HG03442 (cell line): ENCODE results near the gene ROR1.

Experiments
- ATAC-seq: cut with Tn5 transposase; IDR thresholded peaks from one replicate; pipeline ENCODE4 v1.9.1; 2021; ENCODE audit warnings: mild to moderate bottlenecking, moderate library complexity; ENCODE audit not compliant: unreplicated experiment

ROR1 gene

GRCh38 chr1:64000021-64000420 lies 226.2 kb downstream of the ROR1 start:
- ATAC-seq, result no peak

GRCh38 chr1:64001038-64001437 lies 227.2 kb downstream of the ROR1 start:
- ATAC-seq, result no peak

GRCh38 chr1:64004451-64005025 lies 230.7 kb downstream of the ROR1 start:
- ATAC-seq, result no peak

GRCh38 chr1:64005801-64006200 lies 232.0 kb downstream of the ROR1 start:
- no peak for ATAC-seq

GRCh38 chr1:64006276-64007051 lies 232.6 kb downstream of the ROR1 start:
- no peak for ATAC-seq

GRCh38 chr1:64010316-64010715 lies 236.5 kb downstream of the ROR1 start:
- ATAC-seq, result no peak

- no peak for ATAC-seq
These were observed 239.6 kb downstream of the ROR1 start for GRCh38 chr1:64013395-64013794.

GRCh38 chr1:64019818-64020217 lies 246.0 kb downstream of the ROR1 start:
- peak; percentile 75 for ATAC-seq

GRCh38 chr1:64021066-64021465 lies 247.2 kb downstream of the ROR1 start:
- ATAC-seq, result no peak

GRCh38 chr1:64025051-64025450 lies 251.2 kb downstream of the ROR1 start:
- ATAC-seq, result no peak

GRCh38 chr1:64029037-64029436 lies 255.2 kb downstream of the ROR1 start:
- ATAC-seq, result no peak

- no peak for ATAC-seq
These were observed 256.6 kb downstream of the ROR1 start for GRCh38 chr1:64030411-64030810.

- no peak for ATAC-seq
These were observed 257.4 kb downstream of the ROR1 start for GRCh38 chr1:64031236-64031635.

- no peak for ATAC-seq
These were observed 259.9 kb downstream of the ROR1 start for GRCh38 chr1:64033667-64034220.

- ATAC-seq, result no peak
These were observed 262.7 kb downstream of the ROR1 start for GRCh38 chr1:64036549-64036948.

GRCh38 chr1:64038119-64038518 lies 264.3 kb downstream of the ROR1 start:
- ATAC-seq, result no peak

- ATAC-seq, result no peak
These were observed 265.1 kb downstream of the ROR1 start for GRCh38 chr1:64038965-64039364.

- ATAC-seq, result no peak
These were observed 265.6 kb downstream of the ROR1 start for GRCh38 chr1:64039390-64039926.

- no peak for ATAC-seq
These were observed 267.7 kb downstream of the ROR1 start for GRCh38 chr1:64041371-64042131.

GRCh38 chr1:64042331-64043100 lies 268.7 kb downstream of the ROR1 start:
- ATAC-seq, result no peak

GRCh38 chr1:64043288-64043687 lies 269.5 kb downstream of the ROR1 start:
- no peak for ATAC-seq
